ENCODE results near the gene H2BK1.

Gene H2BK1

GRCh38 chr7:151176401-151176800 is 33.9 kb downstream of the H2BK1 start:
- no peak for DNase-seq

GRCh38 chr7:151175793-151176311 is 34.4 kb downstream of the H2BK1 start:
- DNase-seq, result no peak

GRCh38 chr7:151175047-151175792 is 35.1 kb downstream of the H2BK1 start:
- DNase-seq, result no peak

- no peak for DNase-seq
These were observed 35.8 kb downstream of the H2BK1 start for GRCh38 chr7:151174246-151175046.

- no peak for DNase-seq
These were observed 36.7 kb downstream of the H2BK1 start for GRCh38 chr7:151173386-151174245.

- DNase-seq, result peak; percentile 64
These were observed 37.8 kb downstream of the H2BK1 start for GRCh38 chr7:151172273-151173141.

- no peak for DNase-seq
These were observed 41.5 kb downstream of the H2BK1 start for GRCh38 chr7:151168787-151169162.

GRCh38 chr7:151168003-151168786 is 42.1 kb downstream of the H2BK1 start:
- DNase-seq, result peak; percentile 38

GRCh38 chr7:151167197-151167961 is 42.9 kb downstream of the H2BK1 start, which contains the start of gene GBX1:
Gene GBX1, minus strand, starts transcription at chr7:151167694. Its CDS starts 146 bp downstream, at chr7:151167548.
- no peak for DNase-seq

GRCh38 chr7:151166629-151167196 is 43.6 kb downstream of the H2BK1 start:
- DNase-seq, result no peak

- DNase-seq, result no peak
These were observed 48.5 kb downstream of the H2BK1 start for GRCh38 chr7:151161757-151162156.

All from activated gamma-delta T cell (primary cell).